GM10266 (cell line): ENCODE data around the gene ZNF616.

Experiments
- DNase-seq: peaks from one replicate; pipeline ENCODE4 v3.0.0; 2012; ENCODE audit errors: extremely low spot score
- TF ChIP-seq, protein P1 (sequence below): IDR thresholded peaks from 2 replicates; pipeline ENCODE4 v1.5.1; 2012; ENCODE audit warnings: mild to moderate bottlenecking, low read depth; ENCODE audit not compliant: control insufficient read depth, insufficient read depth; ENCODE audit errors: missing control alignments

ZNF616 gene

DNA sequence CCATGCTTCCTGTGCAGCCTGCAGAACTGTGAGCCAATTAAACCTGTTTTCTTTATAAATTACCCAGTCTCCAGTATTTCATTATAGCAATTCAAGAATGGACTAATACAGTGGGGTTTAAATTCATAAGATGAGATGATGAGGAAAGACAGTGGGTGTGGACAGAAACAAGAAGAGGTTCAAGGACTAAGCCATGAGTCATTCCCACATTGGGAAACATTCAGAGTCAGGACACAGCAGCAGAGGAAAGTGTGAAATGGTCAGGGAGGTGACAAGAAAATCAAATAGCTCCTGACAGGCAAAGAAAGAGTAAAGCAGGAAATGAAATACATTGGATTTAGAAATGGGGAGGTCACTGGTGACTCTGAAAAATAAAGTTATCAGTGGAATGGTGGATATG, 53.3 kb downstream of the ZNF616 start:
- TF ChIP-seq, protein P1, sequence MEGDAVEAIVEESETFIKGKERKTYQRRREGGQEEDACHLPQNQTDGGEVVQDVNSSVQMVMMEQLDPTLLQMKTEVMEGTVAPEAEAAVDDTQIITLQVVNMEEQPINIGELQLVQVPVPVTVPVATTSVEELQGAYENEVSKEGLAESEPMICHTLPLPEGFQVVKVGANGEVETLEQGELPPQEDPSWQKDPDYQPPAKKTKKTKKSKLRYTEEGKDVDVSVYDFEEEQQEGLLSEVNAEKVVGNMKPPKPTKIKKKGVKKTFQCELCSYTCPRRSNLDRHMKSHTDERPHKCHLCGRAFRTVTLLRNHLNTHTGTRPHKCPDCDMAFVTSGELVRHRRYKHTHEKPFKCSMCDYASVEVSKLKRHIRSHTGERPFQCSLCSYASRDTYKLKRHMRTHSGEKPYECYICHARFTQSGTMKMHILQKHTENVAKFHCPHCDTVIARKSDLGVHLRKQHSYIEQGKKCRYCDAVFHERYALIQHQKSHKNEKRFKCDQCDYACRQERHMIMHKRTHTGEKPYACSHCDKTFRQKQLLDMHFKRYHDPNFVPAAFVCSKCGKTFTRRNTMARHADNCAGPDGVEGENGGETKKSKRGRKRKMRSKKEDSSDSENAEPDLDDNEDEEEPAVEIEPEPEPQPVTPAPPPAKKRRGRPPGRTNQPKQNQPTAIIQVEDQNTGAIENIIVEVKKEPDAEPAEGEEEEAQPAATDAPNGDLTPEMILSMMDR: no peak
- no peak for DNase-seq

GRCh38 chr19:52070496-52070895, 69.2 kb downstream of the ZNF616 start:
- no peak for DNase-seq
- TF ChIP-seq, protein P1: no peak

GRCh38 chr19:52069653-52070052, 70.1 kb downstream of the ZNF616 start:
- no peak for DNase-seq
- TF ChIP-seq, protein P1: no peak

- DNase-seq: no peak
- TF ChIP-seq, protein P1: no peak
Measured at GRCh38 chr19:52066258-52066863, 73.4 kb downstream of the ZNF616 start.

DNA sequence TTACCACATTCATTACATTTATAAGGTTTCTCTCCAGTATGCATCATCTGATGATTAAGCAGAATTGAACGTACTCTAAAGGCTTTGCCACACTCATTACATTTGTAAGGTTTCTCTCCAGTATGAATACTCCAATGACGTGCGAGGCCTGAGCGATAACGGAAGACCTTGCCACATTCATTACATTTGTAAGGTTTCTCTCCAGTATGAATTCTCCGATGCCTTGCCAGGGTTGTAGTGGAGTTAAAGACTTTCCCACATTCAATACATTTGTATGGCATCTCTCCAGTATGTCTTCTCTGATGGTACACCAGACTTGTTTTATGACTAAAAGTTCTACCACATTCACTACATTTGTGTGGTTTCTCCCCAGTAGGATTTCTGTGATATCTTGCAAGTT, 74.3 kb downstream of the ZNF616 start:
- TF ChIP-seq, protein P1: no peak

More for the DNA sequence above, 74.3 kb downstream of the ZNF616 start:
- DNase-seq: no peak
